Neural progenitor cell (in vitro differentiated cells): ENCODE results near the gene UBLCP1. TPM values are rescaled to one million over a fixed set of nuclear protein-coding genes. Genes with fewer than 3 reads are reported as not detected.

Experiments used
- DNase-seq: peaks from one replicate; pipeline ENCODE4 v3.0.0-alpha.2; 2016; ENCODE audit warnings: low spot score
- H2AFZ ChIP-seq: fragments of 200-600 bp; sonication (generic); replicated peaks from 2 replicates; pipeline ENCODE4 v1.6.1; 2016; ENCODE audit warnings: antibody characterized with exemption
- H3F3A ChIP-seq: fragments of 200-600 bp; sonication (generic); 2 replicates; pipeline ENCODE4 v1.6.1; 2016; ENCODE audit warnings: antibody characterized with exemption, low read depth
- H3K27ac ChIP-seq: fragments of 200-600 bp; sonication (generic); 2 replicates; pipeline ENCODE4 v1.5.1; 2016; ENCODE audit warnings: mild to moderate bottlenecking
- H3K27me3 ChIP-seq: fragments of 200-600 bp; sonication (generic); 2 replicates; pipeline ENCODE4 v1.6.1; 2016; ENCODE audit warnings: mild to moderate bottlenecking, moderate library complexity
- H3K36me3 ChIP-seq: fragments of 200-600 bp; sonication (generic); 2 replicates; pipeline ENCODE4 v1.5.1; 2016
- H3K4me1 ChIP-seq: fragments of 200-600 bp; sonication (generic); 2 replicates; pipeline ENCODE4 v1.6.1; 2016; ENCODE audit warnings: mixed run types
- H3K4me2 ChIP-seq: fragments of 200-600 bp; sonication (generic); 2 replicates; pipeline ENCODE4 v1.6.1; 2016
- H3K4me3 ChIP-seq: fragments of 200-600 bp; sonication (generic); 2 replicates; pipeline ENCODE4 v1.5.1; 2016
- H3K79me2 ChIP-seq: fragments of 200-600 bp; sonication (generic); 2 replicates; pipeline ENCODE4 v1.6.1; 2016; ENCODE audit warnings: low read depth
- H3K9ac ChIP-seq: fragments of 200-600 bp; sonication (generic); 2 replicates; pipeline ENCODE4 v1.6.1; 2016
- H3K9me3 ChIP-seq: fragments of 200-600 bp; sonication (generic); 2 replicates; pipeline ENCODE4 v1.5.1; 2016; ENCODE audit warnings: low read depth
- H4K20me1 ChIP-seq: fragments of 200-600 bp; sonication (generic); 2 replicates; pipeline ENCODE4 v1.6.1; 2016; ENCODE audit warnings: low read depth
- H3K27ac Mint-ChIP-seq: 3 replicates; pipeline ENCODE4 v1.8.0; 2021; ENCODE audit warnings: mixed read lengths
- H3K27me3 Mint-ChIP-seq: 2 replicates; pipeline ENCODE4 v1.8.0; 2022; ENCODE audit warnings: low read depth, mild to moderate bottlenecking, inconsistent platforms, moderate library complexity, mixed read lengths; ENCODE audit not compliant: insufficient read depth
- H3K36me3 Mint-ChIP-seq: 3 replicates; pipeline ENCODE4 v1.8.0; 2021; ENCODE audit warnings: mixed read lengths
- H3K4me1 Mint-ChIP-seq: 3 replicates; pipeline ENCODE4 v1.8.0; 2021; ENCODE audit warnings: mixed read lengths
- H3K4me3 Mint-ChIP-seq: 3 replicates; pipeline ENCODE4 v1.8.0; 2021; ENCODE audit warnings: mild to moderate bottlenecking, moderate library complexity, mixed read lengths
- H3K9me3 Mint-ChIP-seq: 3 replicates; pipeline ENCODE4 v1.8.0; 2020; ENCODE audit warnings: mixed read lengths
- CTCF ChIP-seq: fragments of 200-600 bp; sonication (generic); IDR thresholded peaks from 2 replicates; pipeline ENCODE4 v1.5.1; 2017; ENCODE audit warnings: antibody characterized with exemption, mild to moderate bottlenecking
- EZH2 ChIP-seq: fragments of 200-600 bp; sonication (generic); IDR thresholded peaks from 2 replicates; pipeline ENCODE4 v1.6.1; 2017; ENCODE audit warnings: antibody characterized with exemption, mild to moderate bottlenecking, moderate library complexity
- EZH2phosphoT487 ChIP-seq: fragments of 200-600 bp; sonication (generic); IDR thresholded peaks from 2 replicates; pipeline ENCODE4 v1.6.1; 2017; ENCODE audit warnings: antibody characterized with exemption
- total RNA-seq: library from RNA; depleted of rRNA; stranded (reverse); fragments of >200 nt; gene quantifications from 2 replicates; pipeline ENCODE4 v1.2.3, GENCODE V29; 2015; ENCODE audit warnings: low replicate concordance

UBLCP1 gene
- total RNA-seq, 1 donor from 2014 or later: 79.1 TPM

DNA sequence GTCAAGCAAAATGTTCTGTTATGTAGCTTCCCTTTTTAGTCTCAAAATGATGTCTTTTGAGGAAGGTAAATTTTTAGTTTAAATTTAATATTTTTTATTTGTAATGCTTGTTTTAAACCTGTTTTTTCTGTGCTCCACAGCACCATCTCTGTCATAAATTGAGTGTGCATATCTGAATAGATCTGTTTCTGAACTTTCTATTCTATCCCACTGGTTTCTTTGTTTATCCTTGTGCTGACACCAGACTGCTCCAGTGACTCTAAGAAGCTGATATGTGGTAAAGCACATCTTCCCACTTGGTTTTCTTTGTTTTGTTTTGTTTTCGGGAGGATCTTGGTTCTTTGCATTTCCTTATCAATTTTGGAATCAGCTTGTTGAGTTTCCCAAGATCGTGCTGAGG lies 46.6 kb upstream of the UBLCP1 start:
- DNase-seq: no peak
- Mint-ChIP-seq H3K27ac (no peak overlapping the region), H3K4me1 (peaks cover 7% of the 10 kb centered on the region), H3K27me3 (no peaks in the 10 kb centered on the region), H3K4me3 (no peak overlapping the region), H3K9me3 (no peaks in the 10 kb centered on the region), H3K36me3 (no peaks in the 10 kb centered on the region)
- Histone ChIP-seq H3K27me3 (no peaks in the 10 kb centered on the region), H3K27ac (no peak overlapping the region), H3K79me2 (no peaks in the 10 kb centered on the region), H3K9me3 (no peaks in the 10 kb centered on the region), H3K9ac (no peak overlapping the region), H4K20me1 (no peaks in the 10 kb centered on the region), H3K36me3 (no peaks in the 10 kb centered on the region), H3K4me2 (no peak overlapping the region), H3K4me3 (no peak overlapping the region), H2AFZ (no peak overlapping the region), H3K4me1 (peaks cover 13% of the 10 kb centered on the region), H3F3A (peaks cover 6% of the 10 kb centered on the region)
- TF ChIP-seq EZH2 (no peak), EZH2phosphoT487 (no peak), CTCF (no peak)

DNA sequence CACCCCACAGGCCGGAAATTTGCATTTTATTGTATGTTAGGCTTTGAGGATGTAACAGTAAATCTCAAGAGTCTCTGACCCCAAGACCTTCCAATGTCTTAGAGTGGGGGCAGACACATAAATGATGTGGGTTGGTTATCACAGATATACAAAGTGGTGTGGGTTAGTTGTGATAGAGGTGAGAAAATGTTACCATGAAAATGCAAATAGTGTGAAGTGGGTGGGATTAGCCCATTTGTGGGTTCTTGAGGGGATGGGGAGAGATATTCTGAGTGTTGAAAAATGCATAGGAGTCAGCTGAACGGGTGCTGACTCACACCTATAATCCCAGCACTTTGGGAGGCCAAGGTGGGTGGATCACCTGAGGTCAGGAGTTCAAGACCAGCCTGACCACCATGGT lies 45.9 kb upstream of the UBLCP1 start:
- no peaks in the 10 kb centered on the region for H4K20me1 ChIP-seq
- H3K4me3 Mint-ChIP-seq: no peak overlapping the region

DNA sequence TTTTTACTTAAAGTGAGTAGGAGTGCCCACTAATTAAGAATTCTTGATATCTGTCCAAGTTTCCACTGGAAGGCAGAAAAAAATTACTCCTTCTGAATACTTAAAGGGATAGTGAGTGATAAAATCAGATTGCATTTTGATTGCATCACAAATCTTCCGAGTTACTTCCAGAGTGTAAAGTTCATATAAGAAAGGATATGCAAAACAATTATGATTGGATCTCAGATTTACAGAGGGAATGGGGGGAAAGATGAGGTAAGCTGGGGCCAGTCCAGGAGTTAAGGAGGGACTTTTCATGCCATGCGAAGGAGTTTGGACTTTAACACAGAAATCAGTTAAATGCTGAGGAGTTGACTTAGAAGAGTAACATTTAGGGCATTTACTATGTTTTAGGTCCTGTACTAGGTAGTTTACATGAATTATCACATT lies 44.5 kb upstream of the UBLCP1 start:
- no peak overlapping the region for H3K27ac ChIP-seq
- H4K20me1 ChIP-seq: no peaks in the 10 kb centered on the region
- H3K79me2 ChIP-seq: no peaks in the 10 kb centered on the region
- no peak overlapping the region for H2AFZ ChIP-seq
- no peaks in the 10 kb centered on the region for H3K9me3 ChIP-seq
- H3K4me1 ChIP-seq: peaks cover 8% of the 10 kb centered on the region
- no peaks in the 10 kb centered on the region for H3K36me3 Mint-ChIP-seq
- H3K27me3 ChIP-seq: no peaks in the 10 kb centered on the region
- H3K4me2 ChIP-seq: no peak overlapping the region
- no peak for TF ChIP-seq EZH2
- TF ChIP-seq EZH2phosphoT487: no peak
- TF ChIP-seq CTCF: no peak
- H3K9ac ChIP-seq: no peak overlapping the region
- H3K27me3 Mint-ChIP-seq: no peaks in the 10 kb centered on the region
- peaks cover 6% of the 10 kb centered on the region for H3F3A ChIP-seq
- no peak overlapping the region for H3K4me3 Mint-ChIP-seq
- no peaks in the 10 kb centered on the region for H3K9me3 Mint-ChIP-seq
- no peak overlapping the region for H3K27ac Mint-ChIP-seq
- no peaks in the 10 kb centered on the region for H3K4me1 Mint-ChIP-seq
- no peaks in the 10 kb centered on the region for H3K36me3 ChIP-seq
- H3K4me3 ChIP-seq: no peak overlapping the region
- no peak for DNase-seq

More for the DNA sequence above, 45.9 kb upstream of the UBLCP1 start:
- no peaks in the 10 kb centered on the region for H3K79me2 ChIP-seq
- H3K9me3 ChIP-seq: no peaks in the 10 kb centered on the region
- Mint-ChIP-seq H3K27me3 (no peaks in the 10 kb centered on the region), H3K9me3 (no peaks in the 10 kb centered on the region), H3K4me1 (no peaks in the 10 kb centered on the region), H3K36me3 (no peaks in the 10 kb centered on the region), H3K27ac (no peak overlapping the region)
- no peak overlapping the region for H3K4me2 ChIP-seq
- no peak overlapping the region for H2AFZ ChIP-seq
- peaks cover 8% of the 10 kb centered on the region for H3K4me1 ChIP-seq
- H3K27me3 ChIP-seq: no peaks in the 10 kb centered on the region
- DNase-seq: no peak
- no peak overlapping the region for H3K9ac ChIP-seq
- H3K36me3 ChIP-seq: no peaks in the 10 kb centered on the region
- peaks cover 6% of the 10 kb centered on the region for H3F3A ChIP-seq
- TF ChIP-seq EZH2 (no peak), EZH2phosphoT487 (no peak), CTCF (no peak)
- H3K27ac ChIP-seq: no peak overlapping the region
- no peak overlapping the region for H3K4me3 ChIP-seq
